MM.1S (cell line): ENCODE measurements around the gene TMEM150B.

Source experiments
- DNase-seq: peaks from one replicate; pipeline ENCODE4 v3.0.0-alpha.2; 2015
- H2AFZ ChIP-seq: fragments of 300-600 bp; sonication (generic); 2 replicates; pipeline ENCODE4 v1.6.0; 2016; ENCODE audit warnings: antibody characterized with exemption, low read length
- H3F3A ChIP-seq: fragments of 300-600 bp; sonication (generic); 2 replicates; pipeline ENCODE4 v1.6.1; 2016; ENCODE audit warnings: mild to moderate bottlenecking, antibody characterized with exemption, low read length, moderate library complexity, mixed read lengths; ENCODE audit not compliant: insufficient read depth
- H3K27ac ChIP-seq: fragments of 300-600 bp; sonication (generic); 2 replicates; pipeline ENCODE4 v1.5.1; 2016; ENCODE audit warnings: mild to moderate bottlenecking, low read length
- H3K27me3 ChIP-seq: fragments of 300-600 bp; sonication (generic); replicated peaks from 2 replicates; pipeline ENCODE4 v1.6.0; 2016; ENCODE audit warnings: low read length; ENCODE audit not compliant: insufficient read depth
- H3K36me3 ChIP-seq: fragments of 300-600 bp; sonication (generic); replicated peaks from 2 replicates; pipeline ENCODE4 v1.6.1; 2016; ENCODE audit warnings: mild to moderate bottlenecking, low read length, mixed read lengths; ENCODE audit not compliant: insufficient read depth
- H3K4me1 ChIP-seq: fragments of 300-600 bp; sonication (generic); 2 replicates; pipeline ENCODE4 v1.6.1; 2016; ENCODE audit warnings: low read length, mixed read lengths
- H3K4me2 ChIP-seq: fragments of 300-600 bp; sonication (generic); 2 replicates; pipeline ENCODE4 v1.6.0; 2016; ENCODE audit warnings: low read depth, low read length
- H3K4me3 ChIP-seq: fragments of 300-600 bp; sonication (generic); 2 replicates; pipeline ENCODE4 v1.5.1; 2016; ENCODE audit warnings: low read length, mixed read lengths
- H3K79me2 ChIP-seq: fragments of 300-600 bp; sonication (generic); 2 replicates; pipeline ENCODE4 v1.6.1; 2016; ENCODE audit warnings: mixed run types, low read length, mixed read lengths
- H3K9ac ChIP-seq: fragments of 300-600 bp; sonication (generic); 2 replicates; pipeline ENCODE4 v1.6.1; 2016; ENCODE audit warnings: low read length, mixed read lengths
- H3K9me2 ChIP-seq: fragments of 300-600 bp; sonication (generic); replicated peaks from 2 replicates; pipeline ENCODE4 v1.6.1; 2016; ENCODE audit warnings: mild to moderate bottlenecking, low read length, mixed read lengths; ENCODE audit not compliant: insufficient read depth
- H3K9me3 ChIP-seq: fragments of 300-600 bp; sonication (generic); replicated peaks from 2 replicates; pipeline ENCODE4 v1.6.1; 2016; ENCODE audit warnings: mild to moderate bottlenecking, low read length, mixed read lengths; ENCODE audit not compliant: insufficient read depth
- H4K20me1 ChIP-seq: fragments of 300-600 bp; sonication (generic); 2 replicates; pipeline ENCODE4 v1.6.1; 2016; ENCODE audit warnings: mild to moderate bottlenecking, low read length, moderate library complexity, mixed read lengths; ENCODE audit not compliant: insufficient read depth
- CTCF ChIP-seq: fragments of 300-600 bp; sonication (generic); IDR thresholded peaks from 2 replicates; pipeline ENCODE4 v1.5.1; 2016; ENCODE audit warnings: antibody characterized with exemption, low read length, mixed read lengths
- EZH2 ChIP-seq: fragments of 300-600 bp; sonication (generic); optimal IDR thresholded peaks from 2 replicates; pipeline ENCODE3; 2017; ENCODE audit warnings: low read depth, mild to moderate bottlenecking, antibody characterized with exemption, low read length, mixed read lengths
- EZH2phosphoT487 ChIP-seq: fragments of 300-600 bp; sonication (generic); IDR thresholded peaks from 2 replicates; pipeline ENCODE4 v1.6.1; 2018; ENCODE audit warnings: antibody characterized with exemption, low read length

The TMEM150B gene

GRCh38 chr19:55304980-55305379 is 20.2 kb downstream of the TMEM150B start:
- H3F3A ChIP-seq: peaks cover 12% of the 10 kb centered on the region
- no peak for DNase-seq
- no peaks in the 10 kb centered on the region for H3K9me2 ChIP-seq
- no peak overlapping the region for H3K4me3 ChIP-seq
- H3K36me3 ChIP-seq: no peaks in the 10 kb centered on the region
- H3K27ac ChIP-seq: no peak overlapping the region
- TF ChIP-seq EZH2: no peak
- TF ChIP-seq CTCF: no peak
- TF ChIP-seq EZH2phosphoT487: no peak
- H3K4me1 ChIP-seq: peaks cover 14% of the 10 kb centered on the region
- H3K9ac ChIP-seq: no peak overlapping the region
- H3K4me2 ChIP-seq: no peak overlapping the region
- no peaks in the 10 kb centered on the region for H4K20me1 ChIP-seq
- no peaks in the 10 kb centered on the region for H3K27me3 ChIP-seq
- H2AFZ ChIP-seq: no peak overlapping the region
- no peaks in the 10 kb centered on the region for H3K9me3 ChIP-seq
- peaks cover 9% of the 10 kb centered on the region; the same call in 1 of the 2 replicates for H3K79me2 ChIP-seq

- no peaks in the 10 kb centered on the region for H3K36me3 ChIP-seq
- peaks cover 9% of the 10 kb centered on the region; the same call in 1 of the 2 replicates for H3K79me2 ChIP-seq
- no peak overlapping the region for H3K27ac ChIP-seq
- no peaks in the 10 kb centered on the region for H3K9me3 ChIP-seq
- H3K9ac ChIP-seq: no peak overlapping the region
- H3K4me3 ChIP-seq: no peak overlapping the region
- TF ChIP-seq CTCF (no peak), EZH2phosphoT487 (no peak), EZH2 (no peak)
- H3F3A ChIP-seq: peaks cover 12% of the 10 kb centered on the region
- H3K4me1 ChIP-seq: peaks cover 14% of the 10 kb centered on the region
- no peak overlapping the region for H2AFZ ChIP-seq
- no peaks in the 10 kb centered on the region for H3K27me3 ChIP-seq
- H3K4me2 ChIP-seq: no peak overlapping the region
- no peaks in the 10 kb centered on the region for H4K20me1 ChIP-seq
- H3K9me2 ChIP-seq: no peaks in the 10 kb centered on the region
- DNase-seq: no peak
Measured at GRCh38 chr19:55304279-55304978, 20.7 kb downstream of the TMEM150B start.

- no peak overlapping the region for H3K4me2 ChIP-seq
- peaks cover 12% of the 10 kb centered on the region for H3F3A ChIP-seq
- no peak for DNase-seq
- peaks cover 9% of the 10 kb centered on the region for H3K4me1 ChIP-seq
- H3K27me3 ChIP-seq: no peaks in the 10 kb centered on the region
- H4K20me1 ChIP-seq: no peaks in the 10 kb centered on the region
- no peaks in the 10 kb centered on the region for H3K9me3 ChIP-seq
- H3K4me3 ChIP-seq: no peak overlapping the region
- H3K36me3 ChIP-seq: no peaks in the 10 kb centered on the region
- no peak overlapping the region for H2AFZ ChIP-seq
- TF ChIP-seq EZH2 (no peak), CTCF (no peak), EZH2phosphoT487 (no peak)
- H3K27ac ChIP-seq: no peak overlapping the region
- no peak overlapping the region for H3K9ac ChIP-seq
- H3K9me2 ChIP-seq: no peaks in the 10 kb centered on the region
- H3K79me2 ChIP-seq: 0 out of 2 replicates have a peak, but pooled peaks cover 4% of the 10 kb centered on the region
Measured at GRCh38 chr19:55303477-55303876, 21.7 kb downstream of the TMEM150B start.
